Astrocyte (in vitro differentiated cells and primary cell): ENCODE results near the gene RINL. TPM values are rescaled to one million over a fixed set of nuclear protein-coding genes. Genes with fewer than 3 reads are reported as not detected.
A peak's percentile ranks its signal among the peaks of the same experiment; 100 is the strongest.

Source experiments
- DNase-seq: peaks from one replicate; pipeline ENCODE4 v3.0.0-alpha.2; 2010; ENCODE audit warnings: low read depth
- FAIRE-seq: peaks from 2 replicates; lab custom pipeline; 2011; peaks lifted over from hg19 to GRCh38; lab: Jason Lieb, UNC
- H2AFZ ChIP-seq: 2 replicates; pipeline ENCODE4 v1.6.0; 2012; ENCODE audit warnings: low read depth, low read length, inconsistent platforms
- H3K27ac ChIP-seq: 2 replicates; pipeline ENCODE4 v1.5.1; 2011; ENCODE audit warnings: low read depth, low read length, inconsistent platforms
- H3K27me3 ChIP-seq: 2 replicates; pipeline ENCODE4 v1.6.0; 2011; ENCODE audit warnings: low read length, inconsistent platforms; ENCODE audit not compliant: insufficient read depth
- H3K36me3 ChIP-seq: 2 replicates; pipeline ENCODE4 v1.5.1; 2011; ENCODE audit warnings: low read length, inconsistent platforms; ENCODE audit not compliant: insufficient read depth
- H3K4me1 ChIP-seq: 2 replicates; pipeline ENCODE4 v1.5.1; 2011; ENCODE audit warnings: low read length, inconsistent platforms; ENCODE audit not compliant: insufficient read depth
- H3K4me2 ChIP-seq: 2 replicates; pipeline ENCODE4 v1.6.0; 2012; ENCODE audit warnings: low read length, inconsistent platforms
- H3K4me3 ChIP-seq: 2 replicates; pipeline ENCODE4 v1.5.1; 2011; ENCODE audit warnings: low read depth, mild to moderate bottlenecking, low read length, inconsistent platforms; ENCODE audit not compliant: insufficient read depth
- H3K79me2 ChIP-seq: 2 replicates; pipeline ENCODE4 v1.6.0; 2012; ENCODE audit warnings: mild to moderate bottlenecking, low read length, inconsistent platforms; ENCODE audit not compliant: insufficient read depth
- H3K9ac ChIP-seq: 2 replicates; pipeline ENCODE4 v1.6.0; 2012; ENCODE audit warnings: mild to moderate bottlenecking, low read length, inconsistent platforms
- H3K9me3 ChIP-seq: 2 replicates; pipeline ENCODE4 v1.5.1; 2012; ENCODE audit warnings: low read depth, mild to moderate bottlenecking, low read length, inconsistent platforms; ENCODE audit not compliant: insufficient read depth
- H4K20me1 ChIP-seq: 2 replicates; pipeline ENCODE4 v1.6.0; 2012; ENCODE audit warnings: low read length, inconsistent platforms; ENCODE audit not compliant: insufficient read depth
- H3K27ac Mint-ChIP-seq: one replicate; pipeline ENCODE4 v1.8.0; 2021; ENCODE audit warnings: mild to moderate bottlenecking, mixed read lengths; ENCODE audit not compliant: unreplicated experiment
- H3K27me3 Mint-ChIP-seq: one replicate; pipeline ENCODE4 v1.8.0; 2021; ENCODE audit warnings: low read depth, mixed read lengths; ENCODE audit not compliant: unreplicated experiment
- H3K36me3 Mint-ChIP-seq: one replicate; pipeline ENCODE4 v1.8.0; 2021; ENCODE audit warnings: low read depth, mixed read lengths; ENCODE audit not compliant: unreplicated experiment
- H3K4me1 Mint-ChIP-seq: one replicate; pipeline ENCODE4 v1.8.0; 2021; ENCODE audit warnings: low read depth, mixed read lengths; ENCODE audit not compliant: unreplicated experiment
- H3K4me3 Mint-ChIP-seq: one replicate; pipeline ENCODE4 v1.8.0; 2021; ENCODE audit warnings: mild to moderate bottlenecking, moderate library complexity, mixed read lengths; ENCODE audit not compliant: unreplicated experiment
- H3K9me3 Mint-ChIP-seq: one replicate; pipeline ENCODE4 v1.8.0; 2021; ENCODE audit warnings: mild to moderate bottlenecking, mixed read lengths; ENCODE audit not compliant: unreplicated experiment
- EZH2 ChIP-seq: IDR thresholded peaks from 2 replicates; pipeline ENCODE4 v1.6.1; 2012; ENCODE audit warnings: mild to moderate bottlenecking, low read length, inconsistent platforms; ENCODE audit not compliant: insufficient read depth
- total RNA-seq: library from RNA; stranded (reverse); gene quantifications from 2 replicates; pipeline ENCODE4 v1.2.1, GENCODE V29; 2021
- TF ChIP-seq, protein P1 (sequence below): IDR thresholded peaks from 2 replicates; pipeline ENCODE4 v1.5.1; 2011; ENCODE audit warnings: low read depth, mild to moderate bottlenecking, inconsistent platforms, low read length, moderate library complexity; ENCODE audit not compliant: insufficient read depth

The RINL gene
- total RNA-seq, 1 donor from 2014 or later = 1.3 TPM

DNA sequence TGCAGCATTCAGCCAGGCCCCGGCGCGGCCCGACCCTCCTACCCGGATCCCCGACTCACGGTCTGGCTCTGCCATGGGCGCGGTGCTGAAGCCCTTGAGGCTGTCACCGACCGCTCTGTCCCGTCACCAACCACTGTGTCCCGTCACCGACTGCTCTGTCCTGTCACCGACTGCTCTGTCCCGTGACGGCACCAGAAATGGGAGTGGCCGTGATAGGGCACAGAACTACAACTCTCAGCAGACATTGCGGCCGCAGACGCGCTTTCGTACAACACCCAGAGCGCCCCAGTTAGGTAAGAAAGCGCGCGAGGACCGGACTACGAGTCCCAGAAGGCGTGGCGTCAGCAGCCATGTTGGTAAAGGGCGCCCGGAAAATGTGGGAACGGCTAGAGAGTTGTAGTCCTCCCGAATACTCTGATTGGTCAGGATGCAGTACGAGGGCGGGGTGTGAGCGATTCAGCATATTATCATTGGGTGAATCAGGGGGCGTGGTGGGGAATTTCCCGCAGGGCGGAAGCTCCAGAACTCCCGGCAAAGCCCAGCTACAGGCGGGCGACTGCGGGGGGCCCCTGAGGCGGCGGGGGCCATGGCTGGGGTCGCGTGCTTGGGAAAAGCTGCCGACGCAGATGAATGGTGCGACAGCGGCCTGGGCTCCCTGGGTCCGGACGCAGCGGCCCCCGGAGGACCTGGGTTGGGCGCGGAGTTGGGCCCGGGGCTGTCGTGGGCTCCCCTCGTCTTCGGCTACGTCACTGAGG, 21.5 kb upstream of the RINL start, which contains the start of the genes NFKBIB and SIRT2:
NFKBIB (plus strand) TSS at position 523 of the 755 bp plus-strand sequence; CDS start at position 587, 64 bp downstream.
SIRT2 (minus strand) TSS at position 172 of the 755 bp plus-strand sequence; CDS start at position 75, 97 bp downstream.
- peaks cover 1% of the 10 kb centered on the region for H3K9me3 Mint-ChIP-seq
- Histone ChIP-seq H4K20me1 (peaks cover 12% of the 10 kb centered on the region), H3K27ac (peak within 1 kb of the TSS; percentile 92), H3K4me1 (peaks cover 3% of the 10 kb centered on the region), H3K4me3 (peak within 1 kb of the TSS; percentile 86), H2AFZ (peak within 1 kb of the TSS; percentile 95), H3K36me3 (no peaks in the 10 kb centered on the region), H3K9ac (peak within 1 kb of the TSS; percentile 91), H3K4me2 (peak within 1 kb of the TSS; percentile 89), H3K9me3 (no peaks in the 10 kb centered on the region), H3K27me3 (no peaks in the 10 kb centered on the region), H3K79me2 (peaks cover 33% of the 10 kb centered on the region)
- peak within 1 kb of the TSS; percentile 92 for H3K27ac Mint-ChIP-seq
- H3K4me3 Mint-ChIP-seq = peak within 1 kb of the TSS; percentile 90
- H3K36me3 Mint-ChIP-seq = peaks cover 7% of the 10 kb centered on the region
- FAIRE-seq (peak; percentile 9), DNase-seq (peak; percentile 99)
- TF ChIP-seq, protein P1, sequence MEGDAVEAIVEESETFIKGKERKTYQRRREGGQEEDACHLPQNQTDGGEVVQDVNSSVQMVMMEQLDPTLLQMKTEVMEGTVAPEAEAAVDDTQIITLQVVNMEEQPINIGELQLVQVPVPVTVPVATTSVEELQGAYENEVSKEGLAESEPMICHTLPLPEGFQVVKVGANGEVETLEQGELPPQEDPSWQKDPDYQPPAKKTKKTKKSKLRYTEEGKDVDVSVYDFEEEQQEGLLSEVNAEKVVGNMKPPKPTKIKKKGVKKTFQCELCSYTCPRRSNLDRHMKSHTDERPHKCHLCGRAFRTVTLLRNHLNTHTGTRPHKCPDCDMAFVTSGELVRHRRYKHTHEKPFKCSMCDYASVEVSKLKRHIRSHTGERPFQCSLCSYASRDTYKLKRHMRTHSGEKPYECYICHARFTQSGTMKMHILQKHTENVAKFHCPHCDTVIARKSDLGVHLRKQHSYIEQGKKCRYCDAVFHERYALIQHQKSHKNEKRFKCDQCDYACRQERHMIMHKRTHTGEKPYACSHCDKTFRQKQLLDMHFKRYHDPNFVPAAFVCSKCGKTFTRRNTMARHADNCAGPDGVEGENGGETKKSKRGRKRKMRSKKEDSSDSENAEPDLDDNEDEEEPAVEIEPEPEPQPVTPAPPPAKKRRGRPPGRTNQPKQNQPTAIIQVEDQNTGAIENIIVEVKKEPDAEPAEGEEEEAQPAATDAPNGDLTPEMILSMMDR = no peak
- TF ChIP-seq EZH2 = no peak
- H3K27me3 Mint-ChIP-seq = no peaks in the 10 kb centered on the region
- H3K4me1 Mint-ChIP-seq = peaks cover 4% of the 10 kb centered on the region

DNA sequence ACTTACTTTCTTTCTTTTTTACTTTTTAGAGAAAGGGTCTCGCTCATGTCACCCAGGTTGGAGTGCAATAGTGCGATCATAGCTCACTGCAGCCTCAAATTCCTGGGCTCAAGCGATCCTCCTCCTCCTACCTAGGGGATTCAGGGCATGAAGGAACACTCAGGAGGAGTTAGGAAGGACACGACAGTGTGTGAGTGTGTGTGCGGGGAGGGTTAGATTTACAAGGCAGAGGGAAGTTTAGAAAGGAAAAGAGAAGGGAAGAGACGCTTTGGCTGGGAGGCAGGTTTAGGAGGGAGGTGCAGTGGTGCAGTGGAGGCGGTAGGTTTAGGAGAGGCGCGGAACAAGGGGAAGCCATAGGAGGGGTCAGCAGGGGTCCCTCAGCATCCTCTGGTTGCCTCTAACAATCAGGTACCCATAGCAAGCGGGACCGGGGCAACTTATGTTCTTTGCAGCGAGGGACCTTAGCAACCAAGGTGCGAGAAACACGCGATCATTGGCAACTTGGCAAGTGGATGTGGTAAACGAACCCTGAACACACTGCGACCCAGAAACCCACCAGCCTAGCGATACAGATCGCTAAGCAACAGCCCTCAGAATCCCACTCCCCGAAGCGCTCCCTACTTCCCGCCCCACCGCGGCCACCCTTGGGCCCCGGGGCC, 20.8 kb upstream of the RINL start:
- peak overlapping the region; percentile 89 for H3K4me2 ChIP-seq
- no peaks in the 10 kb centered on the region for H3K27me3 ChIP-seq
- peak overlapping the region; percentile 86 for H3K4me3 ChIP-seq
- H3K9ac ChIP-seq = peak overlapping the region; percentile 91
- peaks cover 31% of the 10 kb centered on the region for H3K79me2 ChIP-seq
- H4K20me1 ChIP-seq = peaks cover 7% of the 10 kb centered on the region
- no peaks in the 10 kb centered on the region for H3K9me3 ChIP-seq
- H2AFZ ChIP-seq = peak overlapping the region; percentile 95
- no peaks in the 10 kb centered on the region for H3K27me3 Mint-ChIP-seq
- H3K27ac ChIP-seq = peak overlapping the region; percentile 92
- TF ChIP-seq EZH2 = no peak
- TF ChIP-seq, protein P1 = no peak
- DNase-seq (peak; percentile 10), FAIRE-seq (no peak)
- H3K4me1 Mint-ChIP-seq = peaks cover 4% of the 10 kb centered on the region
- peak overlapping the region; percentile 92 for H3K27ac Mint-ChIP-seq
- H3K36me3 ChIP-seq = no peaks in the 10 kb centered on the region
- H3K36me3 Mint-ChIP-seq = no peaks in the 10 kb centered on the region
- peaks cover 1% of the 10 kb centered on the region for H3K9me3 Mint-ChIP-seq
- H3K4me1 ChIP-seq = peaks cover 3% of the 10 kb centered on the region
- H3K4me3 Mint-ChIP-seq = peak overlapping the region; percentile 90
